Duodenal mucosa (tissue), 2 donors: ENCODE measurements around the gene MAPK11.

Source experiments
- H3K27ac ChIP-seq: one replicate; pipeline ENCODE4 v1.7.0; 2013; ENCODE audit warnings: low read depth, low read length
- H3K27me3 ChIP-seq, 2 donors: one replicate each; pipeline ENCODE4 v1.7.0; 2013; ENCODE audit warnings: low read length in 2 of 2, control low read depth in 1 of 2; ENCODE audit not compliant: insufficient read depth in 2 of 2, control insufficient read depth in 1 of 2
- H3K36me3 ChIP-seq, 2 donors: one replicate each; pipeline ENCODE4 v1.7.0; 2013; ENCODE audit warnings: low read length in 2 of 2, control low read depth in 1 of 2; ENCODE audit not compliant: insufficient read depth in 2 of 2, control insufficient read depth in 1 of 2
- H3K4me1 ChIP-seq, 2 donors: one replicate each; pipeline ENCODE4 v1.7.0; 2013; ENCODE audit warnings: low read length in 2 of 2, control low read depth in 1 of 2; ENCODE audit not compliant: insufficient read depth in 2 of 2, control insufficient read depth in 1 of 2
- H3K4me3 ChIP-seq, 2 donors: one replicate each; pipeline ENCODE4 v1.7.0; 2013; ENCODE audit warnings: low read length in 2 of 2, low read depth in 1 of 2
- H3K9ac ChIP-seq, 2 donors: one replicate each; pipeline ENCODE4 v1.7.0; 2013; ENCODE audit warnings: low read length in 2 of 2, low read depth in 1 of 2
- H3K9me3 ChIP-seq, 2 donors: one replicate each; pipeline ENCODE4 v1.7.0; 2013; ENCODE audit warnings: low read length in 2 of 2, control low read depth in 1 of 2; ENCODE audit not compliant: control insufficient read depth in 1 of 2

Gene MAPK11

DNA sequence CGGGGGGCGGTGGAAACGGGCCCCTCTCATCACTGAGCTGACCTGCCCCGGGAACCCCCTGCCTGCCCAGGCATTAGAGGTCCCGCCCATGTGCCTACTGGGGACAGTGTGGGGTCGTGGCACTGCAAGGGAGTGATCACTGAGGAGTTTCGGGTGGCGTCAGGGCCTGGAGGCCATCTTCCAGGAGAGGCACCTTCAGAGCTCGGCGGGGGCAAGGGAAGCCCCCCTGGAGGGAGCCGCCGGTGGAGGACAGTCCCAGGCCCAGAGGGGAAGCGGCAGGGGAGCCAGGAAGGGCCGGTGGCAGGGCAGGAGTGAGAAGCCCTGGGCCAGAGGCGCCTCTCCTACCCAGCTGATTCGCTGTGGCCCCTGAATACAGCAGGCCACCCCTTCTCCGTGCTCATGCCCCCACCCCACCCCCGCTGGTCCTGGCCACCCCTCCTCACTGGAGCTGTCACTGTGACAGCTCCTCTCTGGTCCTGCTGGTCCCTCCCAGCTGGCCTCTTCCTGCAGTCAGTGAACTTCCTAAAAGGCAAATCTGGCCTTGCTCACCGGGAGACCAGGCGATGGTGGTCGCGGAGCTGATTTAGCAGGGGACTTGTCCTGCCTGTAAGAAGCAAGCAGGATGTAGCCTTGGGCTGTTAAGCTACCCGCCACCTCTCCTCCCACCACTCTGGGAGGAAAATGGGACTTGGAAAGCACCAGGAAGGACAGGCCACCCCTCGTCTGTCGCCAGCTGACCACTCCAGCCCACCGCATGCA lies 2.0 kb upstream of the MAPK11 start:
- H3K27me3 ChIP-seq = peaks cover 5 to 6% of the 10 kb centered on the region in 2 donors
- H3K4me1 ChIP-seq = peaks cover 20 to 23% of the 10 kb centered on the region in 2 donors
- H3K4me3 ChIP-seq = no peak overlapping the region
- peaks cover 9 to 16% of the 10 kb centered on the region in 2 donors for H3K36me3 ChIP-seq
- H3K27ac ChIP-seq = no peak overlapping the region
- H3K9ac ChIP-seq = no peak overlapping the region
- no peaks in the 10 kb centered on the region for H3K9me3 ChIP-seq

DNA sequence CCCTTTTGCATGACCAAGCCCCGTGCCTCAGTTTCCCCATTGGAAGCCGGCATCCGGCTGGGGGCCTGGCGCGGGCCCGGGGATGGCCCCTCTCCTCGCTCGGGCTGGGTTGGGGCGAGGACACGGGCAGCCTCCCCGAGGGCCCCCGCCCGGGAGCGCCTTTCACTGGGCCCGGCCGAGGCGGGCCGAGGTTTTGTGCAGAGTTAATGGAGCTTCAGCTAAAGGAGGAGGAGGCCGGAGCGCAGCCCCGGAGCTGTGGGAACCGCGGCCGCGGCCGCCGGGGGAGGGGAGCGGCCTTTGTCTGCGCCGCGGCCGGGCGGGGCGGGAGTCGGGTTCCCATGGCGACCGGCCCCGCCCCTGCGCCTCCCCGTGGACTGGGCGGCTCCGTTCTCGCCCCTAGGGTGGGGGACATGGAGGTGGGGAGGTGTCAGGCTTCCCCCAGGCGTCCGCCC lies 1.4 kb upstream of the MAPK11 start:
- H3K4me3 ChIP-seq = peak overlapping the region; percentile 40 to 50
- H3K9me3 ChIP-seq = no peaks in the 10 kb centered on the region
- peaks cover 20 to 23% of the 10 kb centered on the region in 2 donors for H3K4me1 ChIP-seq
- no peak overlapping the region for H3K27ac ChIP-seq
- H3K9ac ChIP-seq = no peak overlapping the region
- peaks cover 5 to 6% of the 10 kb centered on the region in 2 donors for H3K27me3 ChIP-seq
- peaks cover 9 to 16% of the 10 kb centered on the region in 2 donors for H3K36me3 ChIP-seq

DNA sequence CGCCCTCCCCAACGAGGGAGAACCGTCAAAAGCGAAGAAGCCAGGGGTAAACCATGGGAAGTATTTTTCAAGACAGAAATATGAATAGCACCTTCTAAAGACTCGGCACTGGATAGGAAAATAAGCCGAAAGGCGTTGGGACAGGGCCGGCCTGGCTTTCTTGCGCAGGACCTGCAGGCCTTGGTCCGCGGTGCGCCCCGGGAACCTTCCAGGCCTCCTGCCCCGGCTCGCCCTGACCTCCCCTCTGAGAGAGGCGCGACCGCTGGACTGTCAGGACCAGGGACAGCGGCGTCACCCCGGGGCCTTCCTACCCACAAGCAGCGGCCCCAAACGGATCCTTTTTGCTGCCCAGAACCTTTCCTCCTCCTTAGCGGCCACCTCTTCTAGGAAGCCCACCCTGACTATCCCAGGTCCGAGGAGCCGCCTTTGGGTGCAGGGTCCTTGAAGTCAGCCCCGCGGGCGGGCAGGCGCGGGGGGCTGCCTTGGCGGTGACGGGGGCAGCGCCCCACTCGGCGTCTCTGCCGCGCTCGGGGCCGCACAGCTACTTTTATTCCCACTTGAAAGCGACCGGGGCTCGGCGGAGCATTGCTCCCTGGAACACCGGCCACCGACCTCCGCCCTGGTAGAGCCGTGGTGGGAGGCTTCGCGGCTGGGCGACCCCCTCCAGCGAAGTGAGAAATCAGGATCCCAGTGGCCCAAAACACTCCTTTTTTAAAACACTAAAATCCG lies 650 bp upstream of the MAPK11 start:
- Histone ChIP-seq H3K4me3 (peak overlapping the region; percentile 50 to 55), H3K9ac (no peak overlapping the region), H3K4me1 (peaks cover 20 to 23% of the 10 kb centered on the region in 2 donors), H3K27me3 (peaks cover 5 to 6% of the 10 kb centered on the region in 2 donors), H3K9me3 (no peaks in the 10 kb centered on the region), H3K27ac (peak overlapping the region; percentile 20), H3K36me3 (peaks cover 9 to 10% of the 10 kb centered on the region in 2 donors)

DNA sequence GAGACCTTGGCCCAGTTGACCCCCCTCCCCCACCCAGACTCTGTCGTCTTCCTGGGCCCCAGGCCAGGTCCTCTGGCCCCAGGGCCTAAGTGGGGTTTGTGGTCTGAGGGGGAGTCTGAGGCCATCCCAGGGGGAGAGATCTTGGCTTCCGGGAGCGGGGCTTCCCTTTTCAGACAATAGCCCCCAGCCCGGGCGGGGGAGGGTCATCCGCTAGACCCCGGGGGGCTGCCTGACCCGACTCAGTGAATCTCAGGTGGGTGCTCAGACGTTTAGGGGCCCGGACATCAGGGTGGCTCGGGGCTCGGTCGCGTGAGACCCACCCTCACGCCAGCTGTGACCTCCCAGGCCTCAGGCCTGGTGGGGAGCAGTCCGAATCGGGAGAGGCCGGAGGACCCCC lies 609 bp downstream of the MAPK11 start:
- Histone ChIP-seq H3K27me3 (peaks cover 5 to 6% of the 10 kb centered on the region in 2 donors), H3K27ac (no peak overlapping the region), H3K36me3 (no peaks in the 10 kb centered on the region), H3K9ac (no peak overlapping the region), H3K4me3 (no peak overlapping the region), H3K9me3 (no peaks in the 10 kb centered on the region), H3K4me1 (peaks cover 20 to 23% of the 10 kb centered on the region in 2 donors)

DNA sequence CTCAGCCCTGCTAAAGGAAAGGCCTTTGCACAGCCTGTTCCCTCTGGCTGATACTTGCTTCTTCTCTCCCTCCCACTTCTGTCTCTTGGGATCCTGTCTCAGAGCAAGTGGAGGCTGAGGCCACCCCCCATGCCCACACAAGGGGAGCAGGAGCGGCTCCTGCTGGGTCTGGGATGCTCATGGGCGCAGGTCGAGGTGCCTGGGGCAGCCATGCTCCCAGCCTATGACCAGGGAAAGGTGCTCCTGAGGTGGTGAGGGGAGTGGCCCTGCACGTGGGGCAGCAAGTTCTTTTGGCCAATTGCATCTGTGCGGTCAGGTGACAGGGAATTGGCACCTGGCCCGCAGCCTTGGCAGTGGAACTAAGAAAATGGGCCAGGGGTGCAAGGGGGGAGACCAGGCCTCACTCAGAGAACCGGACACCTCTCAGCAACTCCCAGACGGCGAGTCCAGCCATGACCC lies 1.5 kb downstream of the MAPK11 start:
- H3K4me3 ChIP-seq = no peak overlapping the region
- H3K4me1 ChIP-seq = peaks cover 20 to 23% of the 10 kb centered on the region in 2 donors
- no peaks in the 10 kb centered on the region for H3K9me3 ChIP-seq
- H3K36me3 ChIP-seq = no peaks in the 10 kb centered on the region
- peaks cover 5 to 6% of the 10 kb centered on the region in 2 donors for H3K27me3 ChIP-seq
- H3K9ac ChIP-seq = no peak overlapping the region
- H3K27ac ChIP-seq = no peak overlapping the region

DNA sequence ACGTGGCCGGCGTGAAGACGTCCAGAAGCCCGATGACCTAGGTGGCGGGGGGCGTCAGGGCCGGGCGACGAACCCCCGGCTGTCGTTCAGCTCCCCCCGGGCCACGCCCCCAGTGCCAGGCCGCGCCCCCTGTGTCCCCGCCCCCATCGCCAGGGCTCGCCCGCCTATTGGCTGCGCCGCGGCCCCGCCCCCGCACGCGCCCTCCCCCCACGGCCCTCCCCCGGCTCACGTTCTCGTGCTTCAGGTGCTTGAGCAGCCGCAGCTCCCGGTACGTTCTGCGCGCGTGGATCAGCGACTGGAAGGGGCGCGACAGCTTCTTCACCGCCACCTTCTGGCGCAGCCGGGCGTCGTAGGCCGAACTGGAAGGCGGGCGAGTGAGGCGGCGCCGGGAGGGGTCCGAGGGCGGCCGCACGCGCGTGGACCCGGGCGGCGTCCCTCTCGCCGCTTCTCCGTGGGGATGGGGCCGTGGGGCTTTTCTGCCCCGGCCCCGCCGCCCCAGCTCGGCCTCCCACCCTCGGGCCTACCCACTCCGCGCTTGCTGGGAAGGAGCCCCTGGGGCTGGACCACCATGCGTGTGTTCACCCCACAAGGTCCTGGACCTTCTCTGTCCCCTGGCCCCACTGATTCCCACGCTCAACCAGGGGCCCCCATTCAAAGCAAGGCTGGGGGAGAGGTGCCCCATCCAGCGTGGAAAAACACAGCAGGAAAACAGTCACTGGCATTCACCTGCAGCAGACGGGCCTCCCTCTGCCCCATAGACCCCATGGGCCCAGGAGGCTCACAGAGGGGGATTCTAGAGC lies 2.4 kb downstream of the MAPK11 start:
- Histone ChIP-seq H3K4me3 (no peak overlapping the region), H3K9me3 (no peaks in the 10 kb centered on the region), H3K4me1 (peaks cover 20 to 23% of the 10 kb centered on the region in 2 donors), H3K27ac (no peak overlapping the region), H3K9ac (no peak overlapping the region), H3K27me3 (peaks cover 10 to 12% of the 10 kb centered on the region in 2 donors), H3K36me3 (no peaks in the 10 kb centered on the region)

DNA sequence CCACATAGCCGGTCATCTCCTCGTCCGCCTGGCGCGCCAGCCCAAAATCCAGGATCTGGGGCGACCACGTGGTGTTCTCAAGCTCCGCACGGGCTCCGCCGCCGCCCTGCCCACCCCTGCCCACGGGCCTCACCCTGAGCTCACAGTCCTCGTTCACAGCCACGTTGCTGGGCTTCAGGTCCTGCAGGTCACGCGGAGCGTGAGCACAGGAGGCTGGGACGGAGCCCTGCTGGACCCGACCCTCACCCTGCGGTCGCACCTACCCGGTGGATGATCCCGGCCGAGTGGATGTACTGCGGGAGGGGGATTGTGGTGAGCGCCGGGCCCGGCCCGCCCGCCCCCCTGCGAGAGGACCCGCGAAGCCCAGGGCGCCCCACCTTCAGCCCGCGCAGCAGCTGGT lies 3.2 kb downstream of the MAPK11 start:
- Histone ChIP-seq H3K36me3 (no peaks in the 10 kb centered on the region), H3K9me3 (no peaks in the 10 kb centered on the region), H3K27ac (no peak overlapping the region), H3K9ac (no peak overlapping the region), H3K4me1 (peaks cover 20 to 27% of the 10 kb centered on the region in 2 donors), H3K4me3 (no peak overlapping the region), H3K27me3 (peaks cover 17 to 20% of the 10 kb centered on the region in 2 donors)

DNA sequence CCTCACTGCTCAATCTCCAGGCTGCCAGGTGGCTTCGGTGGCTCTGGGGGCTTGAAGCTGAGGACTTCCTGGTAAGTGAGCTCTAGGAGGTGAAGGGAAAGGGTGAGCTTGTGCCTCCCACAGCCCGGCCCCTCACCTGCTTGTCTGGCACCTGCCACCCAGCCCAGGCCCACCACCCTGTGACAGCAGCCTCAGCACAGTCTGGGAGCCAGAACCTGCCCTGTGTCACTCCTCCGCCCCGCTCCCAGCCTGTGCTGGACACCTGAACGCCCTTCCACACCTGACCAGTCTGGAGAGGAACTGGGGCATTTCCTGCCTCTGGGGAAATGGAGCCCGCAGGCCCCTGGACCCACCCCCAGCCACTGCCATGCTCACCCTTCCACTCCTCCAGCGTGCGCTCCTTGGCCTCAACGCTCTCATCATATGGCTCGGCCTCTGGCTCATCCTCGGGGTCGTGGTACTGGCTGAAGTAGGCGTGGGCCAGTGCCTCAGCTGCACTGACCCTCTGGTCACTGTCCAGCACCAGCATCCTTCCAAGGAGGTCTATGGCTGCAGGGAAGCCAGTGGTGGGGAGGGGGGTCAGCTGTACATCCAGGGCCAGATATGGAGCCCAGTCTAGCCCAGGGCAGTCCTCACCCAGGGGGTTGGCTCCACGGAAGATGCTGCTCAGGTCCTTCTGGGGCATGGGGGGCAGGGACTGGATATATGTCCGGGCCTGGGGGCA lies 5.1 kb downstream of the MAPK11 start:
- Histone ChIP-seq H3K4me3 (no peak overlapping the region), H3K27me3 (peaks cover 21 to 27% of the 10 kb centered on the region in 2 donors), H3K4me1 (peaks cover 13 to 19% of the 10 kb centered on the region in 2 donors), H3K9me3 (no peaks in the 10 kb centered on the region), H3K36me3 (no peaks in the 10 kb centered on the region), H3K27ac (no peak overlapping the region), H3K9ac (no peak overlapping the region)

DNA sequence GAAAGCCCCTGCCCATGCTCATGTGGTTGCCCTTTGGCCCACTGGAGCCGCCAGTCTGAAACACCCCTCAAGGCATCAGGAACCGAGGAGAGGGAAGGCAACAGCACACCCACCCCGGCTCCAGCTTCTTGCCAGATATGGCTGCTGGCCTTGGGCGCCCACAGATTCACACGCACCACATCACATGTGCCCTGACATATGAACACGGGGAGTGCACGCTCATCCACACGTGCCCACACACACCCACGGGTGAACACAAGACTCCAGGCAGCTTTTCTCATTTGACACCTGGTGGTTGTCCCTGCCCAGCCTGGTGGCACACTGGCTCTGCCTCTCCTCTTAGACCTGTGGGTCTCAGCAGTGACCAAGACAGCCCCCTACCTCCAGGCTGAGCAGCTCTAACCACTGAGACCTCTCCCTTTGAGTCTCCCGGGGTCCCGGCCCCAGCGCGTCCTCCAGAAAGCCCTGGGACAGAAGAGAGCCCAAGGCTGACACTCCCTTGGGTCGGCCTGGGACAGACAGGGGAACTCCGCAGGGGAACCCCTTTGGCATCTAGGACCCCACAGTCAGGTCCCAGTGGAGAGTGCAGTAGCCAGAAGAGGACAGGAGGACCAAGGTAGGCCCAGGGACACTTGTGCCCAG lies 6.0 kb downstream of the MAPK11 start:
- Histone ChIP-seq H3K9ac (no peak overlapping the region), H3K27ac (no peak overlapping the region), H3K4me3 (no peak overlapping the region), H3K36me3 (no peaks in the 10 kb centered on the region), H3K9me3 (no peaks in the 10 kb centered on the region), H3K4me1 (peaks cover 10 to 15% of the 10 kb centered on the region in 2 donors), H3K27me3 (peaks cover 23 to 24% of the 10 kb centered on the region in 2 donors)
